Gastrocnemius medialis (tissue), 4 donors: ENCODE data around the gene TPCN1.

ENCODE experiments used
- CTCF ChIP-seq, 5 experiments: fragments of 450-650 bp in 3 of 5; fragments of 200-600 bp in 2 of 5; sonication (generic) in 2 of 5; IDR thresholded peaks in 4 of 5; conservative IDR thresholded peaks in 1 of 5; 1 replicate in 4 of 5; 2 replicates in 1 of 5; pipeline ENCODE4 v1.5.1; 2016 to 2019; ENCODE audit warnings: antibody characterized with exemption in 5 of 5, mild to moderate bottlenecking in 3 of 5, moderate library complexity in 3 of 5
- POLR2A ChIP-seq, 2 donors: fragments of 450-650 bp; IDR thresholded peaks; one replicate each; pipeline ENCODE4 v1.6.1; 2017; ENCODE audit warnings: antibody characterized with exemption in 2 of 2, mild to moderate bottlenecking in 2 of 2, moderate library complexity in 2 of 2

GRCh38 chr12:113234483-113234882 is 13.2 kb downstream of the TPCN1 start:
- TF ChIP-seq POLR2A (IDR thresholded peaks at IDR 0.05) (no peak), CTCF (IDR thresholded peaks at IDR 0.05 in 4 of 5, conservative IDR thresholded peaks at IDR 0.05 in 1 of 5) (no peak)
